K562 (cell line): Measurements from ENCODE around the gene CTSO. TPM values are rescaled to one million over a fixed set of nuclear protein-coding genes. Genes with fewer than 3 reads are reported as not detected.

Experiments
- ATAC-seq: fragments of 200-7000 bp; cut with Tn5 transposase; 3 replicates; pipeline ENCODE4 v1.9.1; 2020; ENCODE audit warnings: moderate library complexity
- BruUV-seq: library from RNA; stranded (reverse); fragments of 400-500 nt; replicated peaks from 2 replicates; lab custom pipeline; 2021; lab: Mats Ljungman, UMichigan
- CTCF ChIA-PET: fragments of 300-600 bp; formaldehyde crosslinking; extraction: SDS; loops from one replicate; lab custom pipeline; 2021; ENCODE audit warnings: low intra/inter-chr PET ratio; lab: Yijun Ruan, JAX
- POLR2A ChIA-PET: fragments of 300-600, 350-650 bp; sonication (Branson Sonifier 250); formaldehyde crosslinking; extraction: SDS; loops from one replicate; lab custom pipeline; 2021; ENCODE audit warnings: antibody characterized with exemption, inconsistent platforms; lab: Yijun Ruan, JAX
- DNase-seq, 4 experiments: peaks; one replicate each; pipeline versions ENCODE4 v3.0.0 to v3.0.0-alpha.2; 2011 to 2018; ENCODE audit warnings: low spot score in 3 of 4, mixed read lengths in 3 of 4; ENCODE audit errors: extremely low read depth in 1 of 4
- FAIRE-seq: peaks from 2 replicates; lab custom pipeline; 2011; peaks lifted over from hg19 to GRCh38; lab: Jason Lieb, UNC
- H2AFZ ChIP-seq: 2 replicates; pipeline ENCODE4 v1.6.0; 2011; ENCODE audit warnings: low read depth, low read length, control low read depth, inconsistent platforms
- H3K27ac ChIP-seq: fragments of 200-600 bp; 3 replicates; pipeline ENCODE4 v1.8.0; 2011; ENCODE audit warnings: low read depth, mild to moderate bottlenecking, control low read depth, inconsistent platforms, low read length, moderate library complexity, mixed read lengths; ENCODE audit errors: extremely low read depth
- H3K27me3 ChIP-seq, 2 experiments: fragments of 300-600 bp in 1 of 2; 2 replicates in 1 of 2; 3 replicates in 1 of 2; pipeline versions ENCODE4 v1.6.0 to v1.8.0; 2011; ENCODE audit warnings: inconsistent platforms in 2 of 2, low read length in 2 of 2, mild to moderate bottlenecking in 1 of 2, mixed read lengths in 1 of 2, moderate library complexity in 1 of 2; ENCODE audit not compliant: control insufficient read depth in 2 of 2, insufficient read depth in 2 of 2
- H3K36me3 ChIP-seq: fragments of 300-600 bp; 3 replicates; pipeline ENCODE4 v1.8.0; 2011; ENCODE audit warnings: mild to moderate bottlenecking, low read length, inconsistent platforms; ENCODE audit not compliant: control insufficient read depth, insufficient read depth
- H3K4me1 ChIP-seq, 2 experiments: fragments of 200-600 bp in 1 of 2; replicated peaks in 1 of 2; 2 replicates in 1 of 2; 3 replicates in 1 of 2; pipeline versions ENCODE4 v1.5.1 to v1.8.0; 2011; ENCODE audit warnings: inconsistent platforms in 2 of 2, low read length in 2 of 2, mild to moderate bottlenecking in 1 of 2, mixed read lengths in 1 of 2, moderate library complexity in 1 of 2; ENCODE audit not compliant: control insufficient read depth in 2 of 2, insufficient read depth in 2 of 2
- H3K4me2 ChIP-seq: 2 replicates; pipeline ENCODE4 v1.6.1; 2011; ENCODE audit warnings: low read length, control low read depth, inconsistent platforms, mixed read lengths; ENCODE audit not compliant: insufficient read depth
- H3K4me3 ChIP-seq: fragments of 200-600 bp; sonication (generic), shearing (Covaris generic); 2 replicates; pipeline ENCODE4 v1.5.1; 2016; ENCODE audit warnings: control low read depth, inconsistent platforms
- H3K79me2 ChIP-seq: fragments of 200-600 bp; 3 replicates; pipeline ENCODE4 v1.8.0; 2011; ENCODE audit warnings: low read length, inconsistent platforms; ENCODE audit not compliant: control insufficient read depth, insufficient read depth
- H3K9ac ChIP-seq, 2 experiments: 2 replicates each; pipeline versions ENCODE4 v1.6.0 to v1.6.1; 2011; ENCODE audit warnings: low read depth in 2 of 2, low read length in 2 of 2, control low read depth in 1 of 2, inconsistent platforms in 1 of 2, mild to moderate bottlenecking in 1 of 2, mixed read lengths in 1 of 2; ENCODE audit not compliant: insufficient read depth in 1 of 2
- H3K9me1 ChIP-seq: one replicate; pipeline ENCODE4 v1.6.0; 2011; ENCODE audit warnings: inconsistent platforms, mild to moderate bottlenecking, low read length, moderate library complexity; ENCODE audit not compliant: control insufficient read depth, insufficient read depth
- H3K9me3 ChIP-seq: replicated peaks from 2 replicates; pipeline ENCODE4 v1.5.1; 2011; ENCODE audit warnings: low read depth, low read length, inconsistent platforms; ENCODE audit not compliant: control insufficient read depth, insufficient read depth
- H4K20me1 ChIP-seq: replicated peaks from 2 replicates; pipeline ENCODE4 v1.6.1; 2011; ENCODE audit warnings: low read length, inconsistent platforms, mixed read lengths; ENCODE audit not compliant: control insufficient read depth, insufficient read depth
- ATF7 ChIP-seq: fragments of 450-650 bp; IDR thresholded peaks from 2 replicates; pipeline ENCODE4 v1.7.1; 2014; ENCODE audit warnings: mild to moderate bottlenecking, moderate library complexity
- FOXK1 ChIP-seq: sonication (generic); formaldehyde crosslinking; IDR thresholded peaks from 2 replicates; pipeline ENCODE4 v1.8.0; 2022; ENCODE audit warnings: missing genetic modification reagents, mild to moderate bottlenecking, borderline replicate concordance
- HEY1 ChIP-seq: fragments of 250-450 bp; sonication (Bioruptor Pico); IDR thresholded peaks from 2 replicates; pipeline ENCODE4 v1.5.0; 2020; ENCODE audit warnings: mild to moderate bottlenecking, moderate library complexity, borderline replicate concordance
- RBM22 ChIP-seq: fragments of 200-400 bp; formaldehyde crosslinking; IDR thresholded peaks from 2 replicates; pipeline ENCODE4 v1.6.1; 2018; ENCODE audit warnings: low read length, low read depth; ENCODE audit not compliant: poor library complexity, severe bottlenecking
- SMC3 ChIP-seq: conservative IDR thresholded peaks from 2 replicates; pipeline ENCODE4 v1.6.1; 2011; ENCODE audit warnings: low read depth, low read length, improper control_type of control experiment; ENCODE audit not compliant: insufficient read depth
- TCF3 ChIP-seq: sonication (generic); formaldehyde crosslinking; IDR thresholded peaks from 2 replicates; pipeline ENCODE4 v1.4.0; 2020; ENCODE audit warnings: mild to moderate bottlenecking, missing genetic modification reagents
- ZNF347 ChIP-seq: fragments of 450-650 bp; formaldehyde crosslinking; IDR thresholded peaks from 2 replicates; pipeline ENCODE4 v1.4.0; 2020; ENCODE audit warnings: low read depth, mild to moderate bottlenecking, moderate library complexity
- ZNF589 ChIP-seq: fragments of 200-800 bp; sonication (Bioruptor generic); IDR thresholded peaks from 2 replicates; pipeline ENCODE4 v1.6.1; 2016; ENCODE audit warnings: low read depth, missing genetic modification characterization, missing compliant biosample characterization
- WGBS: fragments of 100-300 bp; shearing (Covaris generic); methylation state at CpG from one replicate; pipeline ENCODE4 v1.1.6; 2016; ENCODE audit warnings: low coverage, mixed read lengths; ENCODE audit not compliant: insufficient coverage; ENCODE audit errors: missing lambda C conversion rate; 5-methylcytosine and 5-hydroxymethylcytosine counted together
- in situ Hi-C: fragments of 300-500 bp; cut with MboI; formaldehyde crosslinking; loops from 4 replicates; pipeline ENCODE4 v1.15.0; 2018; ENCODE audit warnings: inconsistent platforms, mixed read lengths
- intact Hi-C: fragments of 100-400 bp; cut with micrococcal nuclease; formaldehyde crosslinking; loops from 2 replicates; pipeline ENCODE4 v1.14.2; 2022
- polyA plus RNA-seq, 8 experiments: library from polyadenylated mRNA; depleted of rRNA in 4 of 8; stranded (reverse) in 5 of 8; unstranded in 3 of 8; fragments of >200 nt; fragmentation: Nextera tagmentation in 2 of 8; fragmentation: Illumina TruSeq in 1 of 8; extraction: Ambion mirVana in 2 of 8; extraction: Trizol in 1 of 8; gene quantifications; 2 replicates each; pipeline versions ENCODE4 v1.2.1 to v1.2.3, GENCODE V29; 2011 to 2014; ENCODE audit warnings: inconsistent platforms in 1 of 8, missing spikeins in 1 of 8
- total RNA-seq, 7 experiments: library from RNA; depleted of rRNA in 6 of 7; stranded (reverse); fragments of >200 nt in 6 of 7; fragmentation: Illumina TruSeq in 2 of 7; extraction: Trizol in 2 of 7; gene quantifications; 2 replicates each; pipeline versions ENCODE4 v1.2.1 to v1.2.3, GENCODE V29; 2011 to 2021; ENCODE audit warnings: low replicate concordance in 1 of 7

The CTSO gene
- total and polyA plus RNA-seq, 9 of the 15 experiments (the other 6 are each of a cell fraction or from before 2014, with no cell fraction given): 0.03 to 0.07 (median 0.04) TPM; not detected in 5

DNA sequence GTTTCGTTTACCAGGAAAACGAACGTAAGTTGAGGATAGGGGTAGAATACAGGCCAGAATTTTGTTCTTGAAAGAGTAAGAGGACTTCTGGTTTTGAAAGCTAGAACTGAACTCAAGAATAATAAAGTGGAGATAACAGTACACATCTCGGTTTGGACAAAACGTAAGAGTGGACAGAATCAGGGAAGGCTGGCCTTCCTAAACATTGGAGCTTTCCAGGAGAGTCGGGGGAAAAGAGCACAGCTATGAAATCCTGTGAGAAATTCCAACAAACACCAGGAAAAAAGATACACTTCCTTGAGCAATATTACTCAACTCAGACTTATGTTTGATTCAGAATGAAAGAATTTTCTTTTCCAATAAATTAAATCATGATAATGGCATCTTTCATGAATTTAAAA is 1.2 kb downstream of the CTSO start:
- Histone ChIP-seq H3K36me3 (no peaks in the 10 kb centered on the region), H3K79me2 (no peaks in the 10 kb centered on the region), H3K4me1 (peaks cover 0 to 7% of the 10 kb centered on the region in 2 experiments; a peak in 2 of 5 replicates), H3K27me3 (no peaks in the 10 kb centered on the region), H3K9me1 (no peaks in the 10 kb centered on the region), H3K9me3 (no peaks in the 10 kb centered on the region), H3K4me2 (no peak overlapping the region), H3K4me3 (no peak overlapping the region), H2AFZ (no peak overlapping the region), H4K20me1 (no peaks in the 10 kb centered on the region), H3K9ac (no peak overlapping the region), H3K27ac (no peak overlapping the region)
- ATAC-seq (no peak), FAIRE-seq (no peak), DNase-seq (no peak)
- TF ChIP-seq ZNF589 (no peak), TCF3 (CRISPR knock-in tag) (no peak), RBM22 (no peak), SMC3 (no peak), ZNF347 (no peak), ATF7 (no peak), HEY1 (no peak), FOXK1 (CRISPR knock-in tag) (no peak)
- CTCF ChIA-PET: no interaction called here
- intact Hi-C loops (loop anchor here (5.0 to 10.0 kb wide), 3 partner anchors 510 to 1398 kb away; partner anchors contain the start of gene PLRG1), in situ Hi-C loops (no loop called here)
- POLR2A ChIA-PET: no interaction called here
- no TSS peak for BruUV-seq
- 0% methylated on average over 6 of the region's 6 CpGs for WGBS
